Pancreas (tissue), 10 donors: ENCODE data around the gene GNPTG. TPM values are rescaled to one million over a fixed set of nuclear protein-coding genes. Genes with fewer than 3 reads are reported as not detected.
A peak's percentile ranks its signal among the peaks of the same experiment; 100 is the strongest.

Source experiments
- ATAC-seq, 4 donors: fragments of 200-7000 bp; cut with Tn5 transposase; one replicate each; pipeline versions ENCODE4 v1.8.0 to v1.9.1; 2020; ENCODE audit warnings: mild to moderate bottlenecking in 4 of 4, moderate library complexity in 4 of 4
- DNase-seq, 6 donors: peaks; one replicate each; pipeline ENCODE4 v3.0.0-alpha.2; 2020
- FAIRE-seq: peaks from 2 replicates; lab custom pipeline; 2012; peaks lifted over from hg19 to GRCh38; lab: Jason Lieb, UNC
- H3K27ac ChIP-seq, 4 donors: fragments of 200-600 bp; sonication (generic); 1 replicate in 3 of 4; 2 replicates in 1 of 4; pipeline versions ENCODE4 v1.5.0 to v1.8.0; 2020
- H3K27me3 ChIP-seq, 4 donors: fragments of 200-600 bp; one replicate each; pipeline ENCODE4 v1.8.0; 2021
- H3K36me3 ChIP-seq, 3 donors: fragments of 200-600 bp; sonication (generic) in 1 of 3; one replicate each; pipeline versions ENCODE4 v1.5.0 to v1.8.0; 2020 to 2021
- H3K4me1 ChIP-seq, 3 donors: fragments of 200-600 bp; one replicate each; pipeline ENCODE4 v1.8.0; 2021
- H3K4me3 ChIP-seq, 4 donors: fragments of 200-600 bp; sonication (generic) in 2 of 4; one replicate each; pipeline versions ENCODE4 v1.5.0 to v1.8.0; 2020 to 2021
- H3K9me3 ChIP-seq, 4 donors: fragments of 200-600 bp; one replicate each; pipeline ENCODE4 v1.8.0; 2021
- CTCF ChIP-seq, 4 donors: fragments of 200-600 bp; sonication (generic) in 3 of 4; IDR thresholded peaks; one replicate each; pipeline versions ENCODE4 v1.5.0 to v1.8.0; 2021; ENCODE audit warnings: antibody characterized with exemption in 4 of 4
- WGBS, 2 donors: extraction: QIAGEN DNeasy Blood & Tissue Kit; methylation state at CpG; one replicate each; pipeline ENCODE4 v1.1.7; 2013; 5-methylcytosine and 5-hydroxymethylcytosine counted together
- intact Hi-C, 3 donors: fragments of 100-400 bp; cut with DNase I; formaldehyde crosslinking; loops; one replicate each; pipeline versions ENCODE4 v1.11.1 to v1.14.2; 2022
- polyA plus RNA-seq, 2 donors: library from polyadenylated mRNA; stranded (reverse); fragments of 200-250 nt; gene quantifications; one replicate each; pipeline ENCODE4 v1.2.3, GENCODE V29; 2013
- total RNA-seq, 6 donors: library from RNA; stranded (reverse); fragmentation: NEBNext Ultra II Directional in 4 of 6; extraction: Animal tissue kit (Norgen Biotek cat#: 25700) in 4 of 6; gene quantifications; one replicate each; pipeline versions ENCODE4 v1.2.1 to v1.2.4, GENCODE V29; 2021 to 2023
- donor health status: healthy with polysubstance abuse.
- donor health status: DM: no; HTN: no; CAD: no; lungs with moderate emphysema.
- donor health status: DM: no; HTN: no; CAD: no.
- donor health status: control.
- donor health status: control.
- donor health status: Bipolar disorder and iron deficiency.
- donor health status: DM: yes; HTN: yes; CAD: no.
- donor health status: DM: no; HTN: no; CAD: no.
- donor health status: DM: no; HTN: no; CAD: no.
- donor health status: DM: yes; HTN: yes; CAD: no.

Gene GNPTG
- total and polyA plus RNA-seq, 8 donors = 28.0 to 75.3 (median 40.9) TPM

- no peaks in the 10 kb centered on the region for H3K4me1 ChIP-seq
- no peak overlapping the region for H3K4me3 ChIP-seq
- H3K27me3 ChIP-seq = no peaks in the 10 kb centered on the region
- DNase-seq (no peak), FAIRE-seq (no peak), ATAC-seq (no peak)
- intact Hi-C loops = no loop called here
- no peak overlapping the region for H3K27ac ChIP-seq
- WGBS, 2 donors = 93 to 95% methylated on average over 9 of the region's 9 CpGs
- H3K9me3 ChIP-seq = no peaks in the 10 kb centered on the region
- H3K36me3 ChIP-seq = peaks cover 0 to 40% (median 9%) of the 10 kb centered on the region in 3 donors
- no peak for TF ChIP-seq CTCF (IDR thresholded peaks at IDR 0.05)
These were observed 46.6 kb downstream of the GNPTG start for GRCh38 chr16:1398351-1398750.

GRCh38 chr16:1398826-1399581, 47.3 kb downstream of the GNPTG start:
- H3K9me3 ChIP-seq = no peaks in the 10 kb centered on the region
- peaks cover 0 to 37% (median 9%) of the 10 kb centered on the region in 3 donors for H3K36me3 ChIP-seq
- peak in 1 of 6 donors; percentile 68 for DNase-seq
- no peak for FAIRE-seq
- intact Hi-C loops = no loop called here
- no peak for TF ChIP-seq CTCF (IDR thresholded peaks at IDR 0.05)
- no peak for ATAC-seq
- no peak overlapping the region for H3K4me3 ChIP-seq
- 94 to 95% methylated on average over 33 to 38 of the region's 38 CpGs for whole genome bisulfite sequencing, 2 donors
- no peaks in the 10 kb centered on the region for H3K27me3 ChIP-seq
- no peak overlapping the region for H3K27ac ChIP-seq
- H3K4me1 ChIP-seq = no peaks in the 10 kb centered on the region

GRCh38 chr16:1401061-1401757, 49.5 kb downstream of the GNPTG start:
- Histone ChIP-seq H3K27me3 (no peaks in the 10 kb centered on the region), H3K36me3 (peaks cover 0 to 30% (median 9%) of the 10 kb centered on the region in 3 donors), H3K4me1 (no peaks in the 10 kb centered on the region), H3K9me3 (no peaks in the 10 kb centered on the region), H3K27ac (no peak overlapping the region), H3K4me3 (no peak overlapping the region)
- intact Hi-C loops = no loop called here
- FAIRE-seq (no peak), ATAC-seq (no peak), DNase-seq (peak in 1 of 6 donors; percentile 64)
- no peak for TF ChIP-seq CTCF (IDR thresholded peaks at IDR 0.05)
- 89 to 91% methylated on average over 26 to 29 of the region's 29 CpGs for WGBS, 2 donors

- Histone ChIP-seq H3K27me3 (no peaks in the 10 kb centered on the region), H3K4me3 (no peak overlapping the region), H3K27ac (no peak overlapping the region), H3K9me3 (no peaks in the 10 kb centered on the region), H3K4me1 (no peaks in the 10 kb centered on the region), H3K36me3 (peaks cover 0 to 30% (median 9%) of the 10 kb centered on the region in 3 donors)
- TF ChIP-seq CTCF (IDR thresholded peaks at IDR 0.05) = no peak
- ATAC-seq = no peak
- intact Hi-C loops = no loop called here
- 91 to 94% methylated on average over 13 of the region's 13 CpGs for WGBS, 2 donors
- no peak for DNase-seq
- FAIRE-seq = no peak
These were observed 50.0 kb downstream of the GNPTG start for GRCh38 chr16:1401758-1402154.
